KMS-11 (cell line): ENCODE data around the gene ARHGAP44.

Experiments
- H2AFZ ChIP-seq: fragments of 200-600 bp; sonication (generic); 2 replicates; pipeline ENCODE4 v1.6.1; 2016; ENCODE audit warnings: antibody characterized with exemption, mixed run types, low read depth
- H3K27ac ChIP-seq: fragments of 200-600 bp; sonication (generic); 2 replicates; pipeline ENCODE4 v1.6.1; 2016; ENCODE audit warnings: mild to moderate bottlenecking, mixed run types
- H3K27me3 ChIP-seq: fragments of 200-600 bp; sonication (generic); 2 replicates; pipeline ENCODE4 v1.6.1; 2017; ENCODE audit warnings: mild to moderate bottlenecking, low read depth, mixed run types, moderate library complexity; ENCODE audit not compliant: insufficient read depth
- H3K36me3 ChIP-seq: fragments of 200-600 bp; sonication (generic); 2 replicates; pipeline ENCODE4 v1.6.1; 2017; ENCODE audit warnings: mild to moderate bottlenecking, mixed run types; ENCODE audit not compliant: insufficient read depth
- H3K4me1 ChIP-seq: fragments of 200-600 bp; sonication (generic); 2 replicates; pipeline ENCODE4 v1.6.1; 2016; ENCODE audit warnings: mild to moderate bottlenecking, low read depth, mixed run types; ENCODE audit not compliant: poor library complexity, severe bottlenecking
- H3K4me2 ChIP-seq: fragments of 200-600 bp; sonication (generic); 2 replicates; pipeline ENCODE4 v1.7.0; 2016; ENCODE audit warnings: mild to moderate bottlenecking, mixed run types
- H3K4me3 ChIP-seq: fragments of 200-600 bp; sonication (generic); IDR thresholded peaks from 2 replicates; pipeline ENCODE4 v1.6.1; 2017; ENCODE audit warnings: low read depth, low read length, mixed read lengths; ENCODE audit not compliant: insufficient read depth
- H3K79me2 ChIP-seq: fragments of 200-600 bp; sonication (generic); 2 replicates; pipeline ENCODE4 v1.6.1; 2016; ENCODE audit warnings: low read depth, mixed run types; ENCODE audit not compliant: insufficient read depth
- H3K9ac ChIP-seq: fragments of 200-600 bp; sonication (generic); 2 replicates; pipeline ENCODE4 v1.6.1; 2016; ENCODE audit warnings: mild to moderate bottlenecking, mixed run types
- H4K20me1 ChIP-seq: fragments of 200-600 bp; sonication (generic); 2 replicates; pipeline ENCODE4 v1.6.1; 2016; ENCODE audit warnings: mild to moderate bottlenecking, mixed run types; ENCODE audit not compliant: insufficient read depth
- TF ChIP-seq, protein P1 (sequence below): fragments of 200-600 bp; sonication (generic); conservative IDR thresholded peaks from 2 replicates; pipeline ENCODE4 v1.6.1; 2017; ENCODE audit warnings: low read depth, mild to moderate bottlenecking, antibody characterized with exemption, low read length, moderate library complexity, mixed read lengths

ARHGAP44 gene

DNA sequence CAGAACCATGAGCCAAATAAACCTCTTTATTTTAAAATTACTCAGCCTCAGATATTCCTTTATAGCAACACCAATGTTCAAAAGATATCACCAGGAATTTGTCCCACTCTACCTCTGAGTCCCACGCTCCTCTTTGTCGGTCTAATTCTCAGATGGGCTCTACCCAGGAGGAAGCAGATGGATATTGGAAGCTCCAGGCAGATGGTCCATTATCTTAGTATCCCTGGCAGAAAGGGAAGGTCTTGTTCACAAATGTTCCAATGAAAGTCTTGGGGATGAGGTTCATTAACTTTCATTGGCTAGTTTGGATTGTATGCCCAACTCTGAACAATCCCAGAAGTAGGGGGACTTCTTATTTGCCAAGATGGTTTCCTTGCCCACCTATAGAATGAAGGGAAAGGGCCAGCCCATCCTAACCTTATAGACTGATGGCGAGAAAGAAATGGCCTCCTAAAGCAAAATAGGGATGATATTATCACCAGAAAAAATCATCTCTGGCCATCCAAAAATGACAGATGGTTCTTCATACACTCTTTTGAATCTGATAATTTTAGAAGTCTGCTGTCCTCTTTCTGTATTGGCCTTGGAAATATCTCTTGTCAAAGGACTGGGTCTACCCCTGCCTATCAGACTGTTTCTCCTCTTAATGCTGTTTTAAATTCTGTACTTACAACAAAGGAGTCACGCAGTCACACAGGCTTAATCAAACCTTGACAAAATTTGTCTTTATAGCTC lies 249.8 kb downstream of the ARHGAP44 start:
- Histone ChIP-seq H3K9ac (no peak overlapping the region), H4K20me1 (no peaks in the 10 kb centered on the region), H3K4me1 (no peaks in the 10 kb centered on the region), H3K27ac (no peak overlapping the region), H3K4me2 (no peak overlapping the region), H3K4me3 (no peak overlapping the region), H2AFZ (no peak overlapping the region), H3K36me3 (no peaks in the 10 kb centered on the region), H3K27me3 (no peaks in the 10 kb centered on the region), H3K79me2 (no peaks in the 10 kb centered on the region)
- TF ChIP-seq, protein P1, sequence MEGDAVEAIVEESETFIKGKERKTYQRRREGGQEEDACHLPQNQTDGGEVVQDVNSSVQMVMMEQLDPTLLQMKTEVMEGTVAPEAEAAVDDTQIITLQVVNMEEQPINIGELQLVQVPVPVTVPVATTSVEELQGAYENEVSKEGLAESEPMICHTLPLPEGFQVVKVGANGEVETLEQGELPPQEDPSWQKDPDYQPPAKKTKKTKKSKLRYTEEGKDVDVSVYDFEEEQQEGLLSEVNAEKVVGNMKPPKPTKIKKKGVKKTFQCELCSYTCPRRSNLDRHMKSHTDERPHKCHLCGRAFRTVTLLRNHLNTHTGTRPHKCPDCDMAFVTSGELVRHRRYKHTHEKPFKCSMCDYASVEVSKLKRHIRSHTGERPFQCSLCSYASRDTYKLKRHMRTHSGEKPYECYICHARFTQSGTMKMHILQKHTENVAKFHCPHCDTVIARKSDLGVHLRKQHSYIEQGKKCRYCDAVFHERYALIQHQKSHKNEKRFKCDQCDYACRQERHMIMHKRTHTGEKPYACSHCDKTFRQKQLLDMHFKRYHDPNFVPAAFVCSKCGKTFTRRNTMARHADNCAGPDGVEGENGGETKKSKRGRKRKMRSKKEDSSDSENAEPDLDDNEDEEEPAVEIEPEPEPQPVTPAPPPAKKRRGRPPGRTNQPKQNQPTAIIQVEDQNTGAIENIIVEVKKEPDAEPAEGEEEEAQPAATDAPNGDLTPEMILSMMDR = no peak
